Right ventricle myocardium inferior (tissue), 1 donor: ENCODE data around the gene WDR1. TPM values are rescaled to one million over a fixed set of nuclear protein-coding genes. Genes with fewer than 3 reads are reported as not detected.
"Not testable (repeated sequence)": the region's sequence is repeated elsewhere in the genome, so short reads cannot be mapped to it uniquely, and the experiment has no call there.

ENCODE experiments used
- ATAC-seq: fragments of 200-7000 bp; cut with Tn5 transposase; one replicate; pipeline ENCODE4 v1.9.1; 2020; ENCODE audit warnings: mild to moderate bottlenecking, moderate library complexity
- DNase-seq: peaks from one replicate; pipeline ENCODE4 v3.0.0; 2021; ENCODE audit errors: missing footprints
- intact Hi-C: fragments of 100-400 bp; cut with DNase I; formaldehyde crosslinking; loops from one replicate; pipeline ENCODE4 v1.11.0; 2022
- total RNA-seq: library from RNA; stranded (reverse); fragmentation: NEBNext Ultra II Directional; extraction: Animal tissue kit (Norgen Biotek cat#: 25700); gene quantifications from one replicate; pipeline ENCODE4 v1.2.1, GENCODE V29; 2021
- donor health status: DM: no; HTN: yes; CAD: no; lungs with severe emphysema.

The WDR1 gene
- total RNA-seq, 1 donor from 2014 or later: 210 TPM

DNA sequence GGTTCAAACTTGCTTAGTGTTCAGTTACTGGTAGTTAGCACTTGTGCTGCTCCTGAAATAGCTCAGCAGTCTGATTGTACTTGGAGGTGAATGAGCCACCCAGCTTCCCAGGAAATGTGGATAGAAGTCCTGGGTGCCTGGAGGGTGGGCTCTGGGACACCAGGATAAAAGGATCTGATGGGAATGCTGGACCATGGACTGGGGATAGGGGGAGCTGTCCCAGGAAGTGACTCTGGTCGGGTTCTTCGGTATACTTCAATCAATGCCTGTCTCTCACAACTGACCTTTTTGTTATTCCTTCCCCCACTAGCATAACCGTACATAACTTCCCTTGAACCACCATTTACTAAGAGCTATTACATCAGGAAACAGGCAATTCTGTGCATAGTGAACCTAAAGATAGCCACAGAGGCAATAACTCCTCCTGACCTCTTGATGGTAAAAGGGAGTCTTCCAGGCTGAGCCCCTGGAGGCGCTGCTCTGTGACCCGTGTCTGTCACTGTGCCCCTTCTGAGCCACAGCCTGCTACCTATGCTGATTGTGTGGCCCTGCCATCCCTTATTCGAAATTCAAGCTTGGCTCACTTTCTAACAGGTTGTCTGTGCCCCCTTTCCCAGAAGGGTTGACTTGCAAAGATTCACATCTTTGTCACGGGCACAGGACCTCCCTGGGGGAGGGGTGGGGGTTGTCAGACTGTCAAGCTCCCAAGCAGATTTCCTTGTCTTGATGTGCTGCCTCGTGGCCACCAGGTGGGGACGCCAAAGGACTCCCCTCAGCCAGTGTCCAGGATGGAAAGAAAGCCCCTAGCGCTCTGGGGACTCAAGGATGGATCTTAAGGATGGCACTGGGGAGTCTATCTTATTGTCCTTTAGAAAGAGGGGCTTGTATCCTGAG, 24.5 kb upstream of the WDR1 start:
- ATAC-seq (no peak), DNase-seq (no peak)
- intact Hi-C loops: no loop called here

GRCh38 chr4:10139518-10139917, 22.9 kb upstream of the WDR1 start:
- no peak for DNase-seq
- intact Hi-C loops: no loop called here
- no peak for ATAC-seq

DNA sequence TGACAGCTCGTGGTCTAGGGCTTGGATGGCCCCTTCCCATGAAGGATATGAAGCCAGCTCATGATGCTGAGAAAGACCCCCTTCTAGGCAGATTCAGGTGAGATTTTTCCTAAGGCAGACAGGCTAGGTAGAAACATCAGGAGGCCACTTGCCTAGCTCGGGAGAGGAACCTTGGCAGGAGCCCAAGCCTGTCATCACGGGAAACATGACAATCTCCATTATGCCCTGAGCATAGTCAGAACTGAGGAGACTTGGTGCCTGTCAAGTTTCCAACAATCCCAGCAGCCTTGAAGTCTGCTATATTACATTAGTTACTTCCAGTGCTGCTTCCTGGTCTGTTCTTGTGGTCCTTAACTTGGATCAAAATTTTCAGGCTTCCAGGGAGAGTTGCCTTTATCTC, 18.7 kb upstream of the WDR1 start:
- intact Hi-C loops: no loop called here
- ATAC-seq: no peak
- no peak for DNase-seq

- ATAC-seq (no peak), DNase-seq (no peak)
- intact Hi-C loops: no loop called here
These were observed 17.5 kb upstream of the WDR1 start for GRCh38 chr4:10134141-10134540.

GRCh38 chr4:10131202-10131601, 14.6 kb upstream of the WDR1 start:
- ATAC-seq: no peak
- no peak for DNase-seq
- intact Hi-C loops: no loop called here

- intact Hi-C loops: no loop called here
- ATAC-seq (peak; percentile 52), DNase-seq (no peak)
These were observed 13.7 kb upstream of the WDR1 start for GRCh38 chr4:10130178-10130888.

GRCh38 chr4:10129196-10130177, 12.9 kb upstream of the WDR1 start:
- ATAC-seq (peak; percentile 26), DNase-seq (no peak)
- intact Hi-C loops: no loop called here

- intact Hi-C loops: no loop called here
- DNase-seq: no peak
- ATAC-seq: no peak
These were observed 12.2 kb upstream of the WDR1 start for GRCh38 chr4:10128761-10129160.

DNA sequence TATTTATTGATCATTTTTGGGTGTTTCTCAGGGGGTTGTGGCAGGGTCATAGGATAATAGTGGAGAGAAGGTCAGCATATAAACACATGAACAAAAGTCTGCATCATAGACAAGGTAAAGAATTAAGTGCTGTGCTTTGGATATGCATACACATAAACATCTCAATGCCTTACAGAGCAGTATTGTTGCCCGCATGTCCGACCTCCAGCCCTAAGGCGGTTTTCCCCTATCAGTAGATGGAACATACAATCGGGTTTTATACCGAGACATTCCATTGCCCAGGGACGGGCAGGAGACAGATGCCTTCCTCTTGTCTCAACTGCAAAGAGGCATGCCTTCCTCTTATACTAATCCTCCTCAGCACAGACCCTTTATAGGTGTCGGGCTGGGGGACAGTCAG, 10.9 kb upstream of the WDR1 start:
- intact Hi-C loops, ATAC-seq, DNase-seq: not testable (repeated sequence)

DNA sequence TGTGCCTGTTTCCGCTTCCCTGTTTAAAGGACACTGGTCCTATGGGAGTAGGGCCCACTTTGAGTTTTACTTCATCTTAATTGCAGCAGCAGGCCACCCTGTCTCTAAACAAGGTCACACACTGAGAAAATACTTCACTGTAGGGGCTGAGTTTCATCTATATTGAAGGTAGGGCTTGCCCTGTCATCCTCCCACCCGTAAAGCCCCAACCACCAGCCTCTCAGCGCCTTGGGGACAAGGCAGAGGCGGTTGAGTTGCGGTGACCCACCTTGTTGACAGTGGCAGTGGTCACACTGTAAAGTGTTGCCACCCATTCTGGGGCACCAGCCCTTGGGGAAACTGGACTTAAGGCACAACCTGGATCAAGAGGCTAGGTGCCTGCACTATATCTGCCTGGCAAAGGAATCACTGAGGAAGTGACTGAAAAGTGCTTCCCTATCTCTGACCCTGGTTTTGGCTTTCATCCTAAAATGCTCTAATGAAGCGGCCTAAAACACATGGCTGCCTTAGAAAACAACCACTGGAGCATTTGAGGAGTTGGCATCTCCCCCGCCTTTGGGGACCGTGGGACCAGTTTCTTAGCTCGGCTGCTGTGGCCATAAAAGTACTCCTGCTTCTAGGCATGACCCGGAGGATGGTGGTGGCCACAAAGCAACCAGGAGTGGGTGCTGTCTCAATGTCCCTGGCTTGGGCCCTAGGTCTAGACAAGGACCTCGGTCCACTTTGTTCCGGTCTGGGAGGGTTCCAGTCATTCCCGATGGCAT, 7.8 kb upstream of the WDR1 start:
- no peak for DNase-seq
- ATAC-seq: no peak
- intact Hi-C loops: no loop called here

GRCh38 chr4:10123227-10124101, 6.9 kb upstream of the WDR1 start:
- ATAC-seq: no peak
- DNase-seq: no peak
- intact Hi-C loops: no loop called here

- no peak for DNase-seq
- intact Hi-C loops: no loop called here
These were observed 5.8 kb upstream of the WDR1 start for GRCh38 chr4:10122236-10122932.

DNA sequence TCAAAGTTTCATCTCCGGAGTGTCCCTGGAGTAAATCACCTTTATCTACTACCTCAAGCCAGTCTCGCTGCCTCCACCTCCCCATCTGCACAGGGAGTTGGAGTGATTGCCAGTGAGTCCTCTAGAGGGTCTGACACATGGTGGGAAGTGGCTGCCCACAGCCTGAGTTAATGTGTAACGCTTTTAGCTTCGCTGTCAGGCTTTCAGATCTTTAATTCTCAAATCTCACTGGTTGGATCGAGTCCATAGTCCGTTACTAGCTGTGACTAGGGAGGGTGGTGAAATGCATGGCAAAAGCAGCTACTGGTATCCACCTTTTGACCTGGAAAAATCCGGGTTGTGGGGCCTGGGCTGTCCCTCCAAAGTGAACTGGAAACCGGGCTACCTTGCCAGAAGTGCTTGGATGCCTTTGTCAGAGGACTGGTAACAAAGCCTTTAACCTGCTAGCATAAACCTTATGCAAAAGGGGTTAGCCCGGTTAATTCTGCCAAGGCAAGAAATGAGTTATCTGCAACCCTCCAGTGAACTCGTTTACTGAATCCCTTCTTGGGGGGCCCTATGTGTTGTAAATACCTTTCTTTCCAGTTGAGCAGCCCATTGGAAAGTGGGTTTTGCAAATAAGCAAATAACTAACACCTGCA, 5.1 kb upstream of the WDR1 start:
- no peak for DNase-seq
- intact Hi-C loops: no loop called here
- ATAC-seq: no peak

More at GRCh38 chr4:10122236-10122932, 5.8 kb upstream of the WDR1 start:
- ATAC-seq: no peak

- DNase-seq (no peak), ATAC-seq (no peak)
- intact Hi-C loops: no loop called here
These were observed 4.5 kb upstream of the WDR1 start for GRCh38 chr4:10120943-10121567.

DNA sequence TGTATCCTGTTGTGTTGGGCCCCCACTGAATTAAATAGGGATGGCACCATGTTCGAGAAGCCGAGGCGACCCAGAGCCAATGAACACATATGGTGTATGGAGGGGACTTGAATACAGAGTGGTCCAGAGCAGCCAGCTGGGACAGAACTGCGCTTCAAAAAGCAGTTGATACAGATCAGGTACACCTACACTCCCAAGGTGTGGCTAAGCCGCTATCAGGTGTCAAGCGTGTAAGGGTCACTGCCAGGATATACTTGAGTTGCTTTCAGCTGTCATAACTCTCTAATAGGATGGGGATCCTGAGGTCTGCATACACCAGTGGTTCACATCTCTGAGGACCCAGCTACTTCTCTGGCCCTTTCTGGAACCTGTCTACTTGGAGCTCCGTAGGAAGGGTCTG, 3.2 kb upstream of the WDR1 start:
- intact Hi-C loops: no loop called here
- no peak for DNase-seq
- ATAC-seq: no peak

DNA sequence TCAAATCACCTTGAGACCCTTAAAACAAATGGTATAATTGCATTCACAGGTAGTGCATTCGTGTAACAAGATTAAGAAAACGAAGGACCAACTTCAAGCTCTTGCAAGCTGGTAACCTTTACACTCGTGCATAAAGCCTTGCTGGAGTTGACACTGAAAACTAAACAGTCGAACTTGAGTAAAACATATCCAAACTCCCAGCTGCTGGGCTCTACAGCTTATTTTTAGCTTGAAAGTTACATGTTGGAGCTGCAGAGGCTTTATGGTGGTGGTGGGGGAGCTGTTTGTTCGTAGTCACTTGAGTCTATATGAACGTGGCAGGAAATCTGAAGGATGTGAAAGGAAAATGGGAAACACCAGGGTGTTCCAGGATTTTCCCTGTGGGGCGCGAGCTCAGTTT, 2.7 kb upstream of the WDR1 start:
- intact Hi-C loops: no loop called here
- DNase-seq: no peak
- ATAC-seq: no peak
